Mucosa of gallbladder (tissue), 1 donor: ENCODE results near the gene CHPF2. TPM values are rescaled to one million over a fixed set of nuclear protein-coding genes. Genes with fewer than 3 reads are reported as not detected.
A peak's percentile ranks its signal among the peaks of the same experiment; 100 is the strongest.

Experiments
- DNase-seq: peaks from one replicate; pipeline ENCODE4 v3.0.0-alpha.2; 2020; ENCODE audit warnings: low spot score
- total RNA-seq: library from RNA; stranded (reverse); gene quantifications from one replicate; pipeline ENCODE4 v1.2.1, GENCODE V29; 2021
- donor health status: DM: no; HTN: no; CAD: no.

CHPF2 gene
- total RNA-seq = 52.3 TPM

GRCh38 chr7:151232091-151232916 lies at the start of gene CHPF2:
TSS of gene CHPF2 (plus strand) at chr7:151232483. CDS start at chr7:151234012, 1,529 bp downstream.
- peak; percentile 95 for DNase-seq

GRCh38 chr7:151185762-151186639 lies 46.3 kb upstream of the CHPF2 start:
- no peak for DNase-seq

GRCh38 chr7:151186640-151187408 lies 45.5 kb upstream of the CHPF2 start, which contains the start of gene ASB10:
TSS of gene ASB10 (minus strand) at chr7:151187250. CDS start at chr7:151187130, 120 bp downstream.
- DNase-seq = no peak

GRCh38 chr7:151187409-151188251 lies 44.7 kb upstream of the CHPF2 start:
- DNase-seq = no peak

GRCh38 chr7:151188252-151188542 lies 44.1 kb upstream of the CHPF2 start:
- no peak for DNase-seq

GRCh38 chr7:151189038-151189437 lies 43.2 kb upstream of the CHPF2 start:
- DNase-seq = no peak

GRCh38 chr7:151191544-151191943 lies 40.7 kb upstream of the CHPF2 start:
- no peak for DNase-seq

GRCh38 chr7:151192002-151192539 lies 40.2 kb upstream of the CHPF2 start:
- no peak for DNase-seq

GRCh38 chr7:151193203-151193978 lies 38.9 kb upstream of the CHPF2 start:
- no peak for DNase-seq

- DNase-seq = no peak
Observed at GRCh38 chr7:151194188-151194587, 38.1 kb upstream of the CHPF2 start.

GRCh38 chr7:151195616-151196450 lies 36.5 kb upstream of the CHPF2 start:
- no peak for DNase-seq

- no peak for DNase-seq
Observed at GRCh38 chr7:151197932-151198331, 34.4 kb upstream of the CHPF2 start.

GRCh38 chr7:151198945-151199848 lies 33.1 kb upstream of the CHPF2 start:
- DNase-seq = no peak

- DNase-seq = no peak
Observed at GRCh38 chr7:151201344-151201743, 30.9 kb upstream of the CHPF2 start.

GRCh38 chr7:151201751-151202150 lies 30.5 kb upstream of the CHPF2 start:
- no peak for DNase-seq

GRCh38 chr7:151202836-151203235 lies 29.4 kb upstream of the CHPF2 start:
- DNase-seq = no peak

GRCh38 chr7:151204383-151205032 lies 27.8 kb upstream of the CHPF2 start:
- no peak for DNase-seq

- DNase-seq = no peak
Observed at GRCh38 chr7:151205730-151206129, 26.6 kb upstream of the CHPF2 start.
